Superior temporal gyrus (tissue), 1 donor: Measurements from ENCODE around the gene COL18A1.
"Not testable (repeated sequence)": the region's sequence is repeated elsewhere in the genome, so short reads cannot be mapped to it uniquely, and the experiment has no call there.

Experiments
- DNase-seq: peaks from one replicate; pipeline ENCODE4 v3.0.0-alpha.2; 2016; ENCODE audit errors: extremely low spot score

Gene COL18A1

DNA sequence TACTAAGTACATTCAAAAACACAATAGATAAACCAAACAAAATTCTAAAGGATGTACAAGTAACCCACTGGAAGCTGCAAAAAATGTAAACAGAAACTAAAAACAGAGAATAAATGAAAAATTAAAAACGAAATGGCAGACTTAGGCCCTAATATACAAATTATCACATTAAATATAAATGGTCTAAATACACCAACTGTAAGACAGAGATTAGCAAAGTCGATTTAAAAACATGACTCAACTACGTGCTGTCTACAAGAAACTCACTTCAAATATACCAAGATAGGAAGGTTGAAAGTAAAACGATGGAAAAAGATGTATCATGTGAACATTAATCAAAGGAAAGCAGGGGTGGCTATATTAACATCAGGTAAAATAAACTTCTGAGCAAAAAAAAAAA lies 114.2 kb downstream of the COL18A1 start:
- no peak for DNase-seq

GRCh38 chr21:45521241-45521640 lies 116.3 kb downstream of the COL18A1 start:
- no peak for DNase-seq

- DNase-seq = no peak
Measured at GRCh38 chr21:45522381-45522780, 117.4 kb downstream of the COL18A1 start.

DNA sequence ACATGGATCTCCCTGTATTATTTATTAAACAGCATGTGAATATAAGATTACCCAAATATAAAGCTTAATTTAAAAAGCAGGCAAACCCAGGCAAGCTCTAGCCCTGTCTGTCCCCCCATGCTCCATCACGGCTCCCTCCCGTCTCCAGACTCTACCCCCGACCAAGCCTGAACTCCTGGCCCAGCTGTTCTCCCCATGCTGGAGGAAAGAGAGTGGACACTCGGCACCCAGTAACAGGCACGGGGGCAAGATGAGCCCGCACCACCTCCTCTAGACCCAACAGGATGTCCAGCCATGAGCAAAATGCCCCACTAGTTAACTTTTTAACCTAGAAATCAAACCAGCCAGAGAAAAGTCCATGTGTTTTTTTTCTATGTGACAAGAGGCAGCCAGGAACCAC lies 118.0 kb downstream of the COL18A1 start:
- DNase-seq = no peak

DNA sequence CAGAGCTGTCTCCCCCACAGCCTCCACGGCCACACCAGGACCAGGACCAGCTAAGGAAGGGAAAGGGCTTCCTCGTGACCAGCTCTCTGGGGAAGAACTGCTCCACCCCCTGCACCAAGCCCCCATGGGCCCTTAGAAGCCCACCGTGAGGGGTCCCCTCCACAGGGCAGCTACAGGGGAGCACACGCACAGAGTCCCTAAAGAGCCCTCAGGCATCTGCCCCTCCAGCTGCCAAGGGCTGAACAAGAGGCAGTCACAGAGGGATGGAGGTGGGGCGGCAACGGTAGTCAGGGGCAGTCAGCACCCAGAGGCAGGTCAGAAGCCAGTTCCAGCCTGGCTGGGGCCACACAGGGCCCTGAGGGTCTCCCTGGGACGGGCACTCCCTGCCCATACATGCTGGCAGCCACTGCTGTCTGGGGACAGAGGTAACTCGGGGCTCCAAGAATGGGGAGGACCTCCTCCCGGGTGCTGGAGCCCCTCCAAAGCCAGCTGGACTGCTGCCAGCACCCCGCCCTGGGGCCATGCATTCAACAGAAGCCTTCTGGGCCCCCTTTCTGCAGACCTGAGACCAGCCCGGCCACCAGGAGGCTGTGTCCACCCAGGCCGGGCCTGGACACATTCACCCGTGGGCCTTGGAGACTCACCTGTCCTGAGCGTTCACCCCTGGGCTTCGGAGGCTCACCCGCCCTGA lies 118.6 kb downstream of the COL18A1 start:
- no peak for DNase-seq

GRCh38 chr21:45524756-45525152 lies 119.8 kb downstream of the COL18A1 start:
- DNase-seq = no peak

- no peak for DNase-seq
Measured at GRCh38 chr21:45525153-45525909, 120.4 kb downstream of the COL18A1 start.

- no peak for DNase-seq
Measured at GRCh38 chr21:45525910-45526306, 120.9 kb downstream of the COL18A1 start.

DNA sequence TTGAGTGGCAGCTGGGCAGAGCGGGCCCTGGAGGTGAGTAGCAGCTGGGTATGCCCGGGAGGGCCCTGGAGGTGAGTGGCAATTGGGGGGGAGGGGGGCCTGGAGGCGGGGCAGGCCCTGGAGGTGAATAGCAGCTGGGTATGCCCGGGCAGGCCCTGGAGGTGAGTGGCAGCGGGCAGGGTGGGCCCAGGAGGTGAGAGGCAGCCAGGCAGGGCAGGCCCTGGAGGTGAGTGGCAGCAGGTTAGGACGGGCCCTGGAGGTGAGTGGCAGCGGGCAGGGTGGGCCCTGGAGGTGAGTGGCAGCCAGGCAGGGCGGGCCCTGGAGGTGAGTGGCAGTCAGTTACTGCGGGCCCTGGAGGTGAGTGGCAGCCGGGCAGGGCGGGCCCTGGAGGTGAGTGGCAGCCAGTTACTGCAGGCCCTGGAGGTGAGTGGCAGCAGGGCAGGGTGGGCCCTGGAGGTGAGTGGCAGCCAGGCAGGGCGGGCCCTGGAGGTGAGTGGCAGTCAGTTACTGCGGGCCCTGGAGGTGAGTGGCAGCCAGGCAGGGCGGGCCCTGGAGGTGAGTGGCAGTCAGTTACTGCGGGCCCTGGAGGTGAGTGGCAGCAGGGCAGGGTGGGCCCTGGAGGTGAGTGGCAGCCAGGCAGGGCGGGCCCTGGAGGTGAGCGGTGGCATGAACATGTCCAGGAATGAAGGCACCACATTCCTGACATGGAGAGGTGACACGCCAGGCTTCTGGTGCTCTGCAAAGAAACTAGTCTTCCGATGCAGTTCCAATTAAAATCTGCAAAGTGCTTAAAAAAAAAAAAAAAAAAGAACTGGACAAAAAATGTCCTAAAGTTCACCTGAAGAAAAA lies 122.4 kb downstream of the COL18A1 start:
- DNase-seq = not testable (repeated sequence)

DNA sequence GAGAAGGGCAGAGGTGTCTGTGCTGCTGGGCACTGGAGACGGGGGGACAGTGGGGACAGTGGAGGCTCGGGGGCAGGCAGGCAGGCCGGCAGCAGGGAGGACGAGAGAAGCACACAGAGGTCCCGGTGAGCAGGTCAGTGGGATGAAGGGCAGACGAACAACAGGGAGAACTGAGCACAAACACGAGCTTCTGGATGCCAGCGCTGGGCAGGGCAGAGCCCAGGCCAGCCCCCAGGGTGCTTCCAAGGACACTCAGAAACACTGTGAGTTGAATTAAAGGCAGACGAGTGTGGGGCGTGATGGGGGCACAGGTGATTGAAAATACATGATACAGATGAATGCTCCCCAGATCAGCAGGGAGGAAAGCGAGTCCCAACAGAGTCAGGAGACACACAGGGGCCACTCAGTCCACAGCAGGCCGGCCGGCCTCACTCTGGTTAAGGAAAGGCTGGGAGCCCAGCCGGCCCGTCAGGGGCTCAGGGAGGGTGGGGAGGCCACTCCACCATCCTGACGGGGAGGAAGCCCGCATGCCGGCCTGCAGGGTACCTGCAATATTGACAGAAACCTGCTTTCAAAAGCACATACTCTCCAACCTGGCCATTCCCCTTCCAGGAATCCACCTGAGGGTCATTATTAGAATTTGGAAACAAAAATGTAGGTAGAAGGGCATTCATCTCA lies 123.2 kb downstream of the COL18A1 start:
- no peak for DNase-seq

GRCh38 chr21:45528981-45529784 lies 124.2 kb downstream of the COL18A1 start:
- no peak for DNase-seq

DNA sequence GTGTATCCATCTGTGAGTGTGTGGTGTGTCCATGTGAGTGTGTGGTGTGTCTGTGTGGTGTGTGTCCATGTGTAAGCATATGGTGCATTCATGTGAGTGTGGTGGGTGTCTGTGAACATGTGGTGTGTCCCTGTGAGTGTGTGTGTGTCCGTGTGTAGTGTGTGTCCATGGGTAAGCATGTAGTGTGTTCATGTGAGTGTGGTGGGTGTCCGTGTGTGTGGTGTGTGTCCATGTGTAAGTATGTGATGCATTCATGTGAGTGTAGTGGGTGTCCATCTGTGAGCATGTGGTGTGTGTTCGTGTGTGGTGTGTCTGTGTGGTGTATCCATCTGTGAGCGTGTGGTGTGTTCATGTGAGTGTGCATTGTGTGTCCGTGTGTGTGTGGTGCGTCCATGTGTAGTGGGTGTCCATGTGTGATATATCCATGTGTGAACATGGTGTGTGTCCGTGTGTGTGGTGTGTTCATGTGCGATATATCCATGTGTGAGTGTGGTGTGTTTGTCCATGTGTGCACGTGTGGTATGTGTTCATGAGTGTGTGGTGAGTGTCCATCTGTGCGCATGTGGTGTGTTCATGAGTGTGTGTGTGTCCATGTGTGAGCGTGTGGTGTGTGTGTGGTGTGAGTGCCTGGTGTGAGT lies 124.9 kb downstream of the COL18A1 start:
- DNase-seq = no peak

GRCh38 chr21:45530423-45531113 lies 125.6 kb downstream of the COL18A1 start:
- DNase-seq = no peak

DNA sequence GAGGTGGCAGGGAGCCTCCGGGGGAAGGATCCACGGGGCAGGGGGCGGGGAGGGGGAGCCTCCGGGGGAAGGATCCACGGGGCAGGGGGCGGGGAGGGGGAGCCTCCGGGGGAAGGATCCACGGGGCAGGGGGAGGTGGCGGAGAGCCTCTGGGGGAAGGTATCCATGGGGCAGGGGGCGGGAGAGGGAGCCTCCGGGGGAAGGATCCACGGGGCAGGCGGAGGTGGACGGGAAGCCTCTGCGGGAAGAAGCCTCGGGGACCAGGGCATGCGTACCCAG lies 126.1 kb downstream of the COL18A1 start:
- DNase-seq = not testable (repeated sequence)

GRCh38 chr21:45531393-45532215 lies 126.6 kb downstream of the COL18A1 start:
- no peak for DNase-seq

DNA sequence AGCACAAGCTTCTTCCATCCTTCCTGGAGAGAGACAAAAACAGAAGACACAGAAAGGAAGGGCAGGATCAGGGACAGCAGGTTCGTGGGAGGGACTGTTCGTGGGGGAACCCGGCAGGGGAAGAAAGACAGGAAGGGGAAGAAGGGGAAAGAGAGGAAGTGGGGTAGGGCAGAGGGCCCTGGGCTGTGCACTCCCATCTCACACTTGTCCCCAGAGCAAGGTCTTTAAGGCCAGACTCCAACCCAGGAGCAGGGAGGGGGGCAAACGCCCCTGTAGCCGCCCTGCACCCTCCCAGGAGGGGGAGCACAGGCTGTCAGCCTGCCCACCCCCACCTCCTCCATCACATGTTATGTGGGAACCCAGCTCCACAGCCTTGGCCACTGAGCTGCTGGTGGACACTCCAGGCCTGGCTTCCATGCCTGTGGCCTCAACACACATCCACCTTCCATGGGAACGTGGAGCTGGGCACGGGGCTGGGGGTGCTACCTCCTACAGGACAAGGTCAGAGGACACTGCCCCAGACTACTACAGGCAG lies 127.9 kb downstream of the COL18A1 start:
- DNase-seq = no peak

- no peak for DNase-seq
Measured at GRCh38 chr21:45533361-45533845, 128.4 kb downstream of the COL18A1 start.

GRCh38 chr21:45533846-45534635 lies 129.1 kb downstream of the COL18A1 start:
- no peak for DNase-seq
